ENCODE data around the gene PRKCH. TPM values are rescaled to one million over a fixed set of nuclear protein-coding genes. Genes with fewer than 3 reads are reported as not detected.

Gene PRKCH
- total and polyA plus RNA-seq, 7 experiments from 2014 or later, result 191 to 359 (median 314) TPM

- H3K27ac ChIP-seq (ENCODE audit: low read depth, low read length), result peak overlapping the region; percentile 98
- Mint-ChIP-seq H3K36me3 (peaks cover 16 to 42% (median 35%) of the 10 kb centered on the region in 5 donors), H3K9me3 (peaks cover 0 to 10% (median 0%) of the 10 kb centered on the region in 11 donors), H3K4me3 (peak overlapping the region in 2 of 10 donors; percentile 2 to 12), H3K27ac (peak overlapping the region in 7 of 9 donors; percentile 84 to 100 (median 95)), H3K27me3 (no peaks in the 10 kb centered on the region), H3K4me1 (peaks cover 55 to 95% (median 93%) of the 10 kb centered on the region in 7 donors)
- DNase-seq (no peak), ATAC-seq (no peak)
- H3K27me3 ChIP-seq (ENCODE audit: control insufficient read depth in 2 of 2, insufficient read depth in 2 of 2, low read length in 2 of 2), result no peaks in the 10 kb centered on the region
- no peak overlapping the region for H3K4me3 ChIP-seq (ENCODE audit: low read length)
- intact Hi-C loops (cut with micrococcal nuclease), result loop anchor here in 1 of 2 donors (5.0 kb wide), 1 partner anchor 649 kb away; no protein-coding TSS in a partner anchor
- peaks cover 42 to 45% of the 10 kb centered on the region in 2 donors for H3K4me1 ChIP-seq (ENCODE audit: control insufficient read depth in 2 of 2, insufficient read depth in 2 of 2, low read length in 2 of 2)
- peaks cover 0 to 40% (median 22%) of the 10 kb centered on the region in 3 experiments for H3K36me3 ChIP-seq (ENCODE audit: control insufficient read depth in 2 of 3, insufficient read depth in 3 of 3, low read length in 3 of 3)
- H3K9me3 ChIP-seq (ENCODE audit: control insufficient read depth in 2 of 3, low read length in 3 of 3), result no peaks in the 10 kb centered on the region
- CTCF ChIA-PET, result no interaction called here
- POLR2A ChIA-PET, result interaction anchor here (0.6 to 0.7 kb wide), 2 partner anchors 11 to 67 kb away, joined by 3 to 4 read pairs; no protein-coding TSS in a partner anchor
Observed at GRCh38 chr14:61468063-61468825, 146.9 kb downstream of the PRKCH start.

DNA sequence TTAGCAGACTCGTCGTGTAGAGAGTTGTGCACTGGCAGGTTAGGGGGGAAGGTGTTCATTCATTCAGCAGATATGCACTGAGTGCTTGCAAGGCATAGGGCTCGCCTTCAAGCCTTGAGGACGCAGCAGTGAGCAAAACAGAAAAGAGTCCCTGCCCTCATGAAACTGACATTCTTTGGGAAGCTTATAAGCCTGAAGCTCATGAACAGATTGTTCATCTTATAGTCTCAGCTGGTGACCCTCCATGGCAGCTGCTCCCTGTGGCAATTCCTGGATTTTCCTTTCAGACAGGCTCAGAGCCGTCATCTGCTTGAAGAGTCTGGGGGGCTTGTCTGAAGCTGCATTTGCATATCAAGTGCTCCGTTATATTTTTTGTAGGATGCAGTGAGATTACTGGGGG is 148.4 kb downstream of the PRKCH start:
- H3K4me3 Mint-ChIP-seq, result peak overlapping the region in 8 of 10 donors; percentile 14 to 94 (median 70)
- H3K27ac ChIP-seq (ENCODE audit: low read depth, low read length), result peak overlapping the region; percentile 98
- H3K36me3 ChIP-seq (ENCODE audit: control insufficient read depth in 2 of 3, insufficient read depth in 3 of 3, low read length in 3 of 3), result peaks cover 0 to 30% (median 15%) of the 10 kb centered on the region in 3 experiments
- intact Hi-C loops (cut with micrococcal nuclease), result loop anchor here (2.0 to 5.0 kb wide), 2 partner anchors 13 to 648 kb away; no protein-coding TSS in a partner anchor
- DNase-seq, result no peak
- H3K27me3 Mint-ChIP-seq, result no peaks in the 10 kb centered on the region
- ChIA-PET POLR2A (interaction anchor here (0.6 to 1.5 kb wide), 6 partner anchors 9 to 225 kb away, joined by 3 to 5 read pairs (median 4); partner anchors contain the start of genes HIF1A and TMEM30B), CTCF (interaction anchor here (0.7 to 2.8 kb wide), 4 partner anchors 9 to 371 kb away, joined by 3 to 12 read pairs (median 5); no protein-coding TSS in a partner anchor)
- H3K36me3 Mint-ChIP-seq, result peaks cover 13 to 37% (median 28%) of the 10 kb centered on the region in 5 donors
- H3K4me1 ChIP-seq (ENCODE audit: control insufficient read depth in 2 of 2, insufficient read depth in 2 of 2, low read length in 2 of 2), result peaks cover 58 to 60% of the 10 kb centered on the region in 2 donors
- ATAC-seq, result no peak
- peaks cover 0 to 7% (median 0%) of the 10 kb centered on the region in 11 donors for H3K9me3 Mint-ChIP-seq
- no peaks in the 10 kb centered on the region for H3K27me3 ChIP-seq (ENCODE audit: control insufficient read depth in 2 of 2, insufficient read depth in 2 of 2, low read length in 2 of 2)
- H3K4me1 Mint-ChIP-seq, result peaks cover 65 to 99% (median 96%) of the 10 kb centered on the region in 7 donors
- peak overlapping the region in 8 of 9 donors; percentile 23 to 100 (median 94) for H3K27ac Mint-ChIP-seq
- no peak overlapping the region for H3K4me3 ChIP-seq (ENCODE audit: low read length)
- no peaks in the 10 kb centered on the region for H3K9me3 ChIP-seq (ENCODE audit: control insufficient read depth in 2 of 3, low read length in 3 of 3)

- intact Hi-C loops (cut with micrococcal nuclease), result loop anchor here in 1 of 2 donors (2.0 kb wide), 1 partner anchor 14 kb away; no protein-coding TSS in a partner anchor
Observed at GRCh38 chr14:61470261-61470960, 149.0 kb downstream of the PRKCH start.

DNA sequence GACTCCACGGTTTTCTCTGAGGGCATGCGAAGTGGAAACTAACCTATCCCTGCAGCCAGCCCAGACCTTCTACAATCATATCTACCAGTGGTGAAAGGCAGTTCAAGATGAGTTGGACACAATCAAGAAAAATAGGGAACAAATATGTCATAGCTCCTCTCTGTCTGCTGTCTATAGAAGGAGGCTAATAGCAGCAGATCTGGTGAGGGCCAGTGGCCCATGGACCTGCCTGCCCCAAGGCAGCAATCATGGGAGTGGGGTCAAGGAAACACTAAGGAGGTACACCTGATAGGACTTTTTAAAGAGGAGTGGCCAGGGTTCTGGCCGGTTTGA is 149.5 kb downstream of the PRKCH start:
- H3K36me3 ChIP-seq (ENCODE audit: control insufficient read depth in 2 of 3, insufficient read depth in 3 of 3, low read length in 3 of 3), result peaks cover 0 to 28% (median 15%) of the 10 kb centered on the region in 3 experiments
- DNase-seq, result no peak

More at GRCh38 chr14:61470261-61470960, 149.0 kb downstream of the PRKCH start:
- Mint-ChIP-seq H3K4me3 (peak overlapping the region; percentile 68 to 94 (median 83)), H3K9me3 (peaks cover 0 to 5% (median 0%) of the 10 kb centered on the region in 11 donors), H3K27ac (peak overlapping the region in 8 of 9 donors; percentile 84 to 100 (median 94)), H3K4me1 (peaks cover 67 to 99% (median 96%) of the 10 kb centered on the region in 7 donors), H3K36me3 (peaks cover 7 to 31% (median 21%) of the 10 kb centered on the region in 5 donors), H3K27me3 (no peaks in the 10 kb centered on the region)
- H3K36me3 ChIP-seq (ENCODE audit: control insufficient read depth in 2 of 3, insufficient read depth in 3 of 3, low read length in 3 of 3), result peaks cover 0 to 30% (median 15%) of the 10 kb centered on the region in 3 experiments
- H3K9me3 ChIP-seq (ENCODE audit: control insufficient read depth in 2 of 3, low read length in 3 of 3), result no peaks in the 10 kb centered on the region
- no peak overlapping the region for H3K4me3 ChIP-seq (ENCODE audit: low read length)
- no peak for DNase-seq
- peak overlapping the region; percentile 98 for H3K27ac ChIP-seq (ENCODE audit: low read depth, low read length)
- CTCF ChIA-PET, result interaction anchor here (1.4 to 2.8 kb wide), 3 partner anchors 10 to 279 kb away, joined by 3 to 12 read pairs (median 7); no protein-coding TSS in a partner anchor
- POLR2A ChIA-PET, result interaction anchor here (0.6 to 3.2 kb wide), 9 partner anchors 8 to 250 kb away, joined by 3 to 13 read pairs (median 4); partner anchors contain the start of genes HIF1A and TMEM30B
- H3K27me3 ChIP-seq (ENCODE audit: control insufficient read depth in 2 of 2, insufficient read depth in 2 of 2, low read length in 2 of 2), result no peaks in the 10 kb centered on the region
- no peak for ATAC-seq
- H3K4me1 ChIP-seq (ENCODE audit: control insufficient read depth in 2 of 2, insufficient read depth in 2 of 2, low read length in 2 of 2), result peaks cover 64 to 66% of the 10 kb centered on the region in 2 donors

DNA sequence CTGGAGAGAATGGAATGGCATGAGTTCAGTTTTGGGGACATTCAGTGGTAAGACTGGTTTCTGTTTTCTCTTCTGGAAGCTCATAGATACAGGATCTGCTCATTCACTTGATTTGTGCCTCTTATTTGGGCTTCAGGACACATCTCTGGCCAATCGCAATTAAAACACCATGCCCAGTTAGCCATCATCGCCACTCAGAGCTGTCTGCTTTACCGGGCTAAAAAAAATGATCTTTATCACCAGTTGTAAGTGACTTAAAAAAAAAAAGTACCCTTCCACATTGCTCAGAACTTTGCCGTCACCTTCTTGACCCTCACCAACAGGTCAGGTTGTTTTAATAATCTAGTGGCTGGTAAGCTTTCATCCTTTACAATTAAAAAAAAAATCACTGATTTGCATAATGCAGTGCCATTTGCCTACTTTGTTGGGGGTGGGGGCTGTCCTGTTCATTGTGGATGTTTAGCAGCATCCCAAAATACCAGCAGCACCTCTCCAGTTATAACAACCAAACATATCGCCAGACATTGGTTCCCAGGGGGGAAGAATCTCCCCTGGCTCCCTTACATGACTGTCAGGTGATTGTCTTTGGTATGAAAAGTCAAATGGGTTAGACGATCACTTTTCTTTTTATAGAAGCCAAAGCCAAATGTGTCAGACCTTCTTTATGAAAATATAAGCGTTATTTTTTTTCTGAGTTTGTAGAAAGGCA is 150.1 kb downstream of the PRKCH start:
- peaks cover 74 to 76% of the 10 kb centered on the region in 2 donors for H3K4me1 ChIP-seq (ENCODE audit: control insufficient read depth in 2 of 2, insufficient read depth in 2 of 2, low read length in 2 of 2)
- H3K4me3 Mint-ChIP-seq, result peak overlapping the region; percentile 68 to 94 (median 83)
- intact Hi-C loops (cut with micrococcal nuclease), result loop anchor here (1.0 to 2.0 kb wide), 2 partner anchors 10 to 15 kb away; no protein-coding TSS in a partner anchor
- H3K27me3 ChIP-seq (ENCODE audit: control insufficient read depth in 2 of 2, insufficient read depth in 2 of 2, low read length in 2 of 2), result no peaks in the 10 kb centered on the region
- ATAC-seq (no peak), DNase-seq (peak in 1 of 9 donors; percentile 36)
- H3K36me3 Mint-ChIP-seq, result peaks cover 6 to 34% (median 20%) of the 10 kb centered on the region in 5 donors
- peaks cover 0 to 23% (median 15%) of the 10 kb centered on the region in 3 experiments for H3K36me3 ChIP-seq (ENCODE audit: control insufficient read depth in 2 of 3, insufficient read depth in 3 of 3, low read length in 3 of 3)
- H3K27ac Mint-ChIP-seq, result peak overlapping the region in 8 of 9 donors; percentile 84 to 100 (median 94)
- ChIA-PET POLR2A (interaction anchor here (0.6 to 3.2 kb wide), 15 partner anchors 9 to 249 kb away, joined by 3 to 13 read pairs (median 4); no protein-coding TSS in a partner anchor), CTCF (interaction anchor here (0.5 to 2.8 kb wide), 10 partner anchors 11 to 366 kb away, joined by 3 to 12 read pairs (median 3); no protein-coding TSS in a partner anchor)
- peak overlapping the region; percentile 98 for H3K27ac ChIP-seq (ENCODE audit: low read depth, low read length)
- peaks cover 67 to 97% (median 95%) of the 10 kb centered on the region in 7 donors for H3K4me1 Mint-ChIP-seq
- H3K27me3 Mint-ChIP-seq, result no peaks in the 10 kb centered on the region
- H3K4me3 ChIP-seq (ENCODE audit: low read length), result peak overlapping the region; percentile 48
- no peaks in the 10 kb centered on the region for H3K9me3 ChIP-seq (ENCODE audit: control insufficient read depth in 2 of 3, low read length in 3 of 3)
- peaks cover 0 to 5% (median 0%) of the 10 kb centered on the region in 11 donors for H3K9me3 Mint-ChIP-seq

More for the DNA sequence above, 149.5 kb downstream of the PRKCH start:
- POLR2A ChIA-PET, result interaction anchor here (0.6 to 3.2 kb wide), 7 partner anchors 13 to 249 kb away, joined by 3 to 13 read pairs (median 4); partner anchors contain the start of gene TMEM30B
- Mint-ChIP-seq H3K27me3 (no peaks in the 10 kb centered on the region), H3K36me3 (peaks cover 6 to 30% (median 18%) of the 10 kb centered on the region in 5 donors), H3K9me3 (peaks cover 0 to 5% (median 0%) of the 10 kb centered on the region in 11 donors), H3K27ac (peak overlapping the region in 8 of 9 donors; percentile 84 to 100 (median 94)), H3K4me3 (peak overlapping the region; percentile 68 to 94 (median 83)), H3K4me1 (peaks cover 67 to 96% (median 93%) of the 10 kb centered on the region in 7 donors)
- H3K9me3 ChIP-seq (ENCODE audit: control insufficient read depth in 2 of 3, low read length in 3 of 3), result no peaks in the 10 kb centered on the region
- peak overlapping the region; percentile 98 for H3K27ac ChIP-seq (ENCODE audit: low read depth, low read length)
- H3K4me1 ChIP-seq (ENCODE audit: control insufficient read depth in 2 of 2, insufficient read depth in 2 of 2, low read length in 2 of 2), result peaks cover 69 to 71% of the 10 kb centered on the region in 2 donors
- H3K4me3 ChIP-seq (ENCODE audit: low read length), result no peak overlapping the region
- no peaks in the 10 kb centered on the region for H3K27me3 ChIP-seq (ENCODE audit: control insufficient read depth in 2 of 2, insufficient read depth in 2 of 2, low read length in 2 of 2)
- no peak for ATAC-seq
- CTCF ChIA-PET, result interaction anchor here (0.6 to 2.8 kb wide), 6 partner anchors 10 to 340 kb away, joined by 3 to 12 read pairs (median 4); no protein-coding TSS in a partner anchor
- intact Hi-C loops (cut with micrococcal nuclease), result loop anchor here in 1 of 2 donors (1.0 to 2.0 kb wide), 2 partner anchors 10 to 14 kb away; no protein-coding TSS in a partner anchor

Measured in naive thymus-derived CD4-positive, alpha-beta T cell (primary cell).